RWPE1 (cell line): ENCODE data around the gene GAST.
"Not testable (repeated sequence)": the region's sequence is repeated elsewhere in the genome, so short reads cannot be mapped to it uniquely, and the experiment has no call there.

Source experiments
- CTCF ChIA-PET: fragments of 350-600 bp; sonication (Branson Sonifier 250); formaldehyde crosslinking; extraction: SDS; loops from one replicate; lab custom pipeline; 2021; lab: Yijun Ruan, JAX
- POLR2A ChIA-PET: fragments of 400-600 bp; formaldehyde crosslinking; extraction: SDS; loops from one replicate; lab custom pipeline; 2020; ENCODE audit warnings: antibody characterized with exemption; ENCODE audit not compliant: low non-redundant PET; lab: Yijun Ruan, JAX
- DNase-seq: peaks from one replicate; pipeline ENCODE4 v3.0.0; 2012; ENCODE audit warnings: low spot score
- H3K27ac ChIP-seq: fragments of 450-650 bp; 2 replicates; pipeline ENCODE4 v1.5.1; 2017
- CTCF ChIP-seq: fragments of 450-650 bp; conservative IDR thresholded peaks from 2 replicates; pipeline ENCODE4 v1.5.1; 2017; ENCODE audit warnings: low read depth, mild to moderate bottlenecking

The GAST gene

GRCh38 chr17:41695134-41695661 is 16.9 kb upstream of the GAST start:
- ChIA-PET CTCF (interaction anchor here (0.7 to 1.5 kb wide), 10 partner anchors 10 to 290 kb away, joined by 3 to 14 read pairs (median 4); partner anchors contain the start of gene GAST), POLR2A (interaction anchor here (1.1 kb wide), 1 partner anchor 16 kb away, joined by 4 read pairs; no protein-coding TSS in a partner anchor)
- H3K27ac ChIP-seq: peak overlapping the region; percentile 64
- DNase-seq: no peak
- no peak for TF ChIP-seq CTCF

- DNase-seq: peak; percentile 77
- POLR2A ChIA-PET: interaction anchor here (0.7 to 1.1 kb wide), 2 partner anchors 14 to 17 kb away, joined by 4 to 5 read pairs; no protein-coding TSS in a partner anchor
- peak; percentile 85 for TF ChIP-seq CTCF
- H3K27ac ChIP-seq: peak overlapping the region; percentile 64; the same call in 1 of the 2 replicates
- CTCF ChIA-PET: interaction anchor here (0.5 to 1.5 kb wide), 21 partner anchors 9 to 1034 kb away, joined by 3 to 14 read pairs (median 4); partner anchors contain the start of genes CNP, GAST and HAP1
These were observed 16.0 kb upstream of the GAST start for GRCh38 chr17:41695954-41696757.

GRCh38 chr17:41697122-41697962 is 14.8 kb upstream of the GAST start:
- no peak for DNase-seq
- CTCF ChIA-PET: no interaction called here
- TF ChIP-seq CTCF: no peak
- POLR2A ChIA-PET: no interaction called here
- H3K27ac ChIP-seq: no peak overlapping the region

GRCh38 chr17:41700843-41701242 is 11.3 kb upstream of the GAST start:
- CTCF ChIA-PET, DNase-seq: not testable (repeated sequence)
- POLR2A ChIA-PET: interaction anchor here (0.6 kb wide), 1 partner anchor 1214 kb away, joined by 7 read pairs; no protein-coding TSS in a partner anchor

GRCh38 chr17:41702712-41703111 is 9.4 kb upstream of the GAST start:
- ChIA-PET CTCF (no interaction called here), POLR2A (no interaction called here)
- no peak for TF ChIP-seq CTCF

More at GRCh38 chr17:41700843-41701242, 11.3 kb upstream of the GAST start:
- H3K27ac ChIP-seq: not testable (repeated sequence)

GRCh38 chr17:41705271-41705991 is 6.7 kb upstream of the GAST start:
- no peak overlapping the region for H3K27ac ChIP-seq
- POLR2A ChIA-PET: interaction anchor here (0.6 kb wide), 1 partner anchor 59 kb away, joined by 3 read pairs; no protein-coding TSS in a partner anchor
- no peak for TF ChIP-seq CTCF
- CTCF ChIA-PET: interaction anchor here (1.2 to 1.6 kb wide), 2 partner anchors 9 kb away, joined by 5 to 12 read pairs; no protein-coding TSS in a partner anchor
- DNase-seq: no peak

More at GRCh38 chr17:41702712-41703111, 9.4 kb upstream of the GAST start:
- DNase-seq: no peak
- H3K27ac ChIP-seq: no peak overlapping the region
